ENCODE measurements around the gene ACTG2. TPM values are rescaled to one million over a fixed set of nuclear protein-coding genes. Genes with fewer than 3 reads are reported as not detected.
A peak's percentile ranks its signal among the peaks of the same experiment; 100 is the strongest.

The ACTG2 gene
- total and polyA plus RNA-seq, 10 donors, result 0.60 to 17.6 (median 4.3) TPM

DNA sequence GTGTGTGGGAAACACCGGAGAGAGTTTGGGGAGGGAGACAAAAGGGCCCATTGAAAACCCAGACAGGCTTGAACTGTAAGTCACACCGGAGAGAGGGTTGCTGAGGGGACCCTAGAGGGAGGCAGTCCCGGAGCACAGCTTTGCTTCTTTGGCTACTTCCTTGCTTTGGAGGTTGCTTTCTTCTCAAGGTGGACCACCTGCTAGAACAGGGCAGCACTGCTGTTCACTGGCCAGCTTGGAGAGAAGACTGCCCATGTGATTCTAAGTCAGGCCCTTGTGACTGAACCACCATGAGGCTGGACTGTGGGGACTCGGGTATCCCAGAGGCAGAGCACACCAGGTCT is 4.4 kb downstream of the ACTG2 start:
- no peaks in the 10 kb centered on the region for H3K9me3 ChIP-seq
- WGBS, 5 donors, result 63 to 90% (median 82%) methylated on average over 2 to 4 of the region's 4 CpGs
- DNase-seq, result no peak
- peak overlapping the region in 1 of 8 donors; percentile 7 for H3K27ac ChIP-seq
- no peak overlapping the region for H3K4me3 ChIP-seq
- peaks cover 0 to 13% (median 0%) of the 10 kb centered on the region in 6 donors for H3K4me1 ChIP-seq
- intact Hi-C loops (cut with DNase I; ENCODE audit: low total_unique reads), result no loop called here
- H3K36me3 ChIP-seq, result no peaks in the 10 kb centered on the region
- no peaks in the 10 kb centered on the region for H3K27me3 ChIP-seq (replicated peaks in 1 of 7)
- TF ChIP-seq, protein P1, sequence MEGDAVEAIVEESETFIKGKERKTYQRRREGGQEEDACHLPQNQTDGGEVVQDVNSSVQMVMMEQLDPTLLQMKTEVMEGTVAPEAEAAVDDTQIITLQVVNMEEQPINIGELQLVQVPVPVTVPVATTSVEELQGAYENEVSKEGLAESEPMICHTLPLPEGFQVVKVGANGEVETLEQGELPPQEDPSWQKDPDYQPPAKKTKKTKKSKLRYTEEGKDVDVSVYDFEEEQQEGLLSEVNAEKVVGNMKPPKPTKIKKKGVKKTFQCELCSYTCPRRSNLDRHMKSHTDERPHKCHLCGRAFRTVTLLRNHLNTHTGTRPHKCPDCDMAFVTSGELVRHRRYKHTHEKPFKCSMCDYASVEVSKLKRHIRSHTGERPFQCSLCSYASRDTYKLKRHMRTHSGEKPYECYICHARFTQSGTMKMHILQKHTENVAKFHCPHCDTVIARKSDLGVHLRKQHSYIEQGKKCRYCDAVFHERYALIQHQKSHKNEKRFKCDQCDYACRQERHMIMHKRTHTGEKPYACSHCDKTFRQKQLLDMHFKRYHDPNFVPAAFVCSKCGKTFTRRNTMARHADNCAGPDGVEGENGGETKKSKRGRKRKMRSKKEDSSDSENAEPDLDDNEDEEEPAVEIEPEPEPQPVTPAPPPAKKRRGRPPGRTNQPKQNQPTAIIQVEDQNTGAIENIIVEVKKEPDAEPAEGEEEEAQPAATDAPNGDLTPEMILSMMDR (IDR thresholded peaks at IDR 0.05 in 8 of 11, conservative IDR thresholded peaks at IDR 0.05 in 3 of 11), result no peak
- TF ChIP-seq POLR2A (IDR thresholded peaks at IDR 0.05) (no peak), POLR2AphosphoS5 (IDR thresholded peaks at IDR 0.05) (no peak)

DNA sequence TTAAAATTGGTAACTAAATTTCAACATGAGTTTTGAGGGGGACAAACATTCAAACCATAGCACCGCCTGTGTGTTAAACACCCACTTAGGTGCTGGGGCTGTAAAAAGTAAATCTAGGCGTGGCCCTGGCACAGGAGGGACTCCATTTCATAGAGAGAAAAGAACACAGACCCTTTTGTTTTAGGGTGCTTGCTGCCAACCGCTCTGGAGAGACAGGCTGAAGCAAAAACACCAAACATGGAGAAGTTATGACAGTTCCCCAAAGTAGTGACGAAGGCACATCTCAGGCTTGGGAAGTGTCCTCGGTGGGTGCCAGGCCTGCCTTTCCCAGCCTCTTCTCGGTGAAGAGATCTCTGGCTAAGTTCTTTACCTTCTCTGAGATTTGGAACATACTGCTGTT is 5.1 kb downstream of the ACTG2 start:
- H3K27me3 ChIP-seq (replicated peaks in 1 of 7), result no peaks in the 10 kb centered on the region
- TF ChIP-seq POLR2A (IDR thresholded peaks at IDR 0.05) (no peak), POLR2AphosphoS5 (IDR thresholded peaks at IDR 0.05) (no peak)
- TF ChIP-seq, protein P1 (IDR thresholded peaks at IDR 0.05 in 8 of 11, conservative IDR thresholded peaks at IDR 0.05 in 3 of 11), result no peak
- no peaks in the 10 kb centered on the region for H3K36me3 ChIP-seq
- H3K27ac ChIP-seq, result no peak overlapping the region
- intact Hi-C loops (cut with DNase I; ENCODE audit: low total_unique reads), result no loop called here
- 71 to 91% (median 76%) methylated on average over 5 to 6 of the region's 6 CpGs for WGBS, 5 donors
- H3K4me1 ChIP-seq, result peaks cover 0 to 13% (median 0%) of the 10 kb centered on the region in 6 donors
- H3K4me3 ChIP-seq, result no peak overlapping the region
- DNase-seq, result no peak
- H3K9me3 ChIP-seq, result no peaks in the 10 kb centered on the region

GRCh38 chr2:73899801-73900336 is 7.1 kb downstream of the ACTG2 start:
- TF ChIP-seq POLR2A (IDR thresholded peaks at IDR 0.05) (no peak), POLR2AphosphoS5 (IDR thresholded peaks at IDR 0.05) (no peak)
- TF ChIP-seq, protein P1 (IDR thresholded peaks at IDR 0.05 in 8 of 11, conservative IDR thresholded peaks at IDR 0.05 in 3 of 11), result no peak
- H3K4me3 ChIP-seq, result no peak overlapping the region
- no peak overlapping the region for H3K27ac ChIP-seq
- no peaks in the 10 kb centered on the region for H3K9me3 ChIP-seq
- 84 to 90% (median 88%) methylated on average over 8 of the region's 8 CpGs for WGBS, 5 donors
- no peak for DNase-seq
- intact Hi-C loops (cut with DNase I; ENCODE audit: low total_unique reads), result no loop called here
- no peaks in the 10 kb centered on the region for H3K27me3 ChIP-seq (replicated peaks in 1 of 7)
- peaks cover 0 to 13% (median 0%) of the 10 kb centered on the region in 6 donors for H3K4me1 ChIP-seq
- no peaks in the 10 kb centered on the region for H3K36me3 ChIP-seq

DNA sequence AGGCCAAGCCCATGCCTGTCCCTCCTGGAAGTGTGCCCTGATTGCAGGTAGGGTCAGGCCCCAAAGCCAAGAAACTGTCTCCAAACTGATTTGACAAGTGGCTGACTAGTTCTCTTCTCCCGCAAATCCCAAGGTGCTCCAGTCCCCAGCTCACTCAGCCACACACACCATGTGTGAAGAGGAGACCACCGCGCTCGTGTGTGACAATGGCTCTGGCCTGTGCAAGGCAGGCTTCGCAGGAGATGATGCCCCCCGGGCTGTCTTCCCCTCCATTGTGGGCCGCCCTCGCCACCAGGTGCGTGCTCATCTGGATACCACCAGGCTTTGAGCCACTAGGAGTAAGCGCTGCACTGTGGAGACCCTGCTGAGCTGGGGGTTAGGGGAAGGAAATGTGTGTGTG is 8.3 kb downstream of the ACTG2 start:
- H3K27ac ChIP-seq, result no peak overlapping the region
- WGBS, 5 donors, result 71 to 97% (median 83%) methylated on average over 4 to 10 of the region's 10 CpGs
- intact Hi-C loops (cut with DNase I; ENCODE audit: low total_unique reads), result no loop called here
- no peaks in the 10 kb centered on the region for H3K27me3 ChIP-seq (replicated peaks in 1 of 7)
- no peak overlapping the region for H3K4me3 ChIP-seq
- H3K9me3 ChIP-seq, result no peaks in the 10 kb centered on the region
- no peaks in the 10 kb centered on the region for H3K36me3 ChIP-seq
- H3K4me1 ChIP-seq, result peaks cover 0 to 11% (median 0%) of the 10 kb centered on the region in 6 donors
- DNase-seq, result no peak
- no peak for TF ChIP-seq POLR2AphosphoS5 (IDR thresholded peaks at IDR 0.05)
- TF ChIP-seq, protein P1 (IDR thresholded peaks at IDR 0.05 in 8 of 11, conservative IDR thresholded peaks at IDR 0.05 in 3 of 11), result no peak
- TF ChIP-seq POLR2A (IDR thresholded peaks at IDR 0.05), result no peak

Measured in spleen (tissue), 11 donors.